H9 (cell line): ENCODE results near the gene PRG2. TPM values are rescaled to one million over a fixed set of nuclear protein-coding genes. Genes with fewer than 3 reads are reported as not detected.

Experiments used
- DNase-seq: peaks from one replicate; pipeline ENCODE4 v3.0.0-alpha.2; 2017
- H2AFZ ChIP-seq: one replicate; pipeline ENCODE4 v1.6.1; 2013; ENCODE audit warnings: mild to moderate bottlenecking, low read length, control low read depth, moderate library complexity
- H2AK5ac ChIP-seq: 2 replicates; pipeline ENCODE4 v1.6.1; 2013; ENCODE audit warnings: low read length, control low read depth, mixed read lengths; ENCODE audit not compliant: insufficient read length
- H2BK120ac ChIP-seq: one replicate; pipeline ENCODE4 v1.6.1; 2013; ENCODE audit warnings: low read depth, mild to moderate bottlenecking, low read length, control low read depth, inconsistent platforms; ENCODE audit not compliant: poor library complexity, severe bottlenecking
- H2BK12ac ChIP-seq: 2 replicates; pipeline ENCODE4 v1.6.1; 2013; ENCODE audit warnings: low read length, control low read depth, mixed read lengths, low read depth; ENCODE audit not compliant: insufficient read length
- H2BK15ac ChIP-seq: 2 replicates; pipeline ENCODE4 v1.6.1; 2013; ENCODE audit warnings: low read depth, low read length, control low read depth
- H2BK20ac ChIP-seq: one replicate; pipeline ENCODE4 v1.6.1; 2013; ENCODE audit warnings: low read depth, mild to moderate bottlenecking, low read length, control low read depth, inconsistent platforms; ENCODE audit not compliant: poor library complexity, severe bottlenecking
- H2BK5ac ChIP-seq: 2 replicates; pipeline ENCODE4 v1.6.1; 2013; ENCODE audit warnings: low read length, control low read depth, mixed read lengths; ENCODE audit not compliant: insufficient read length
- H3K14ac ChIP-seq: 2 replicates; pipeline ENCODE4 v1.6.1; 2013; ENCODE audit warnings: low read length, control low read depth; ENCODE audit not compliant: insufficient read depth
- H3K18ac ChIP-seq: 2 replicates; pipeline ENCODE4 v1.6.1; 2013; ENCODE audit warnings: low read depth, mild to moderate bottlenecking, mixed read lengths, low read length, control low read depth; ENCODE audit not compliant: insufficient read length
- H3K23ac ChIP-seq: 2 replicates; pipeline ENCODE4 v1.6.1; 2013; ENCODE audit warnings: low read length, control low read depth, mixed read lengths, low read depth; ENCODE audit not compliant: insufficient read length
- H3K23me2 ChIP-seq: 2 replicates; pipeline ENCODE4 v1.6.1; 2013; ENCODE audit warnings: low read depth, mild to moderate bottlenecking, mixed read lengths, low read length, control low read depth; ENCODE audit not compliant: insufficient read length, poor library complexity, severe bottlenecking
- H3K27ac ChIP-seq: 2 replicates; pipeline ENCODE4 v1.5.1; 2013; ENCODE audit warnings: low read length, control low read depth, mixed read lengths, low read depth; ENCODE audit not compliant: insufficient read length
- H3K27me3 ChIP-seq: 2 replicates; pipeline ENCODE4 v1.6.1; 2013; ENCODE audit warnings: low read length, control low read depth, inconsistent platforms; ENCODE audit not compliant: insufficient read depth
- H3K4ac ChIP-seq: 2 replicates; pipeline ENCODE4 v1.6.1; 2013; ENCODE audit warnings: low read depth, mild to moderate bottlenecking, control low read depth, inconsistent platforms, low read length, moderate library complexity
- H3K4me1 ChIP-seq: 2 replicates; pipeline ENCODE4 v1.6.1; 2013; ENCODE audit warnings: low read length, control low read depth, inconsistent platforms; ENCODE audit not compliant: insufficient read depth
- H3K4me2 ChIP-seq: 2 replicates; pipeline ENCODE4 v1.6.1; 2013; ENCODE audit warnings: low read length, control low read depth, mixed read lengths; ENCODE audit not compliant: insufficient read length, insufficient read depth
- H3K56ac ChIP-seq: 2 replicates; pipeline ENCODE4 v1.6.1; 2013; ENCODE audit warnings: low read depth, mild to moderate bottlenecking, mixed read lengths, low read length, control low read depth; ENCODE audit not compliant: insufficient read length
- H3K79me1 ChIP-seq: 2 replicates; pipeline ENCODE4 v1.6.1; 2013; ENCODE audit warnings: low read depth, mild to moderate bottlenecking, moderate library complexity, low read length, control low read depth, inconsistent platforms; ENCODE audit not compliant: insufficient read depth, poor library complexity, severe bottlenecking
- H3K79me2 ChIP-seq: 2 replicates; pipeline ENCODE4 v1.6.1; 2013; ENCODE audit warnings: low read length, control low read depth, inconsistent platforms; ENCODE audit not compliant: insufficient read depth
- H3K9ac ChIP-seq: 2 replicates; pipeline ENCODE4 v1.6.1; 2013; ENCODE audit warnings: low read length, control low read depth, mixed read lengths; ENCODE audit not compliant: insufficient read length; ENCODE audit errors: extremely low read depth
- H3K9me3 ChIP-seq: one replicate; pipeline ENCODE4 v1.6.1; 2013; ENCODE audit warnings: low read depth, low read length, inconsistent platforms; ENCODE audit not compliant: control insufficient read depth
- H3T11ph ChIP-seq: one replicate; pipeline ENCODE4 v1.6.1; 2013; ENCODE audit warnings: mild to moderate bottlenecking, low read length, control low read depth, inconsistent platforms
- H4K20me1 ChIP-seq: one replicate; pipeline ENCODE4 v1.6.1; 2013; ENCODE audit not compliant: control insufficient read depth, insufficient read length, insufficient read depth
- H4K5ac ChIP-seq: 2 replicates; pipeline ENCODE4 v1.6.1; 2013; ENCODE audit warnings: low read depth, mild to moderate bottlenecking, mixed read lengths, low read length, control low read depth; ENCODE audit not compliant: insufficient read length
- H4K8ac ChIP-seq: replicated peaks from 2 replicates; pipeline ENCODE4 v1.6.1; 2013; ENCODE audit warnings: low read length, control low read depth, mixed read lengths, low read depth; ENCODE audit not compliant: insufficient read length
- H4K91ac ChIP-seq: 2 replicates; pipeline ENCODE4 v1.6.1; 2013; ENCODE audit warnings: low read depth, mild to moderate bottlenecking, moderate library complexity, mixed read lengths, low read length, control low read depth; ENCODE audit not compliant: insufficient read length
- H3K27ac Mint-ChIP-seq, 3 experiments: 2 replicates in 2 of 3; 3 replicates in 1 of 3; pipeline ENCODE4 v1.8.0; 2020 to 2021; ENCODE audit warnings: mixed read lengths in 3 of 3, mild to moderate bottlenecking in 1 of 3, moderate library complexity in 1 of 3
- H3K27me3 Mint-ChIP-seq: 2 replicates; pipeline ENCODE4 v1.8.0; 2021; ENCODE audit warnings: low read depth, mild to moderate bottlenecking, moderate library complexity, mixed read lengths
- H3K36me3 Mint-ChIP-seq, 3 experiments: 2 replicates in 2 of 3; 3 replicates in 1 of 3; pipeline ENCODE4 v1.8.0; 2020 to 2021; ENCODE audit warnings: low read depth in 3 of 3, mixed read lengths in 3 of 3; ENCODE audit not compliant: insufficient read depth in 1 of 3
- H3K4me1 Mint-ChIP-seq, 2 experiments: 2 replicates each; pipeline ENCODE4 v1.8.0; 2020; ENCODE audit warnings: mixed read lengths in 2 of 2
- H3K4me3 Mint-ChIP-seq, 2 experiments: 2 replicates in 1 of 2; 3 replicates in 1 of 2; pipeline ENCODE4 v1.8.0; 2020 to 2021; ENCODE audit warnings: mild to moderate bottlenecking in 2 of 2, mixed read lengths in 2 of 2, moderate library complexity in 1 of 2
- H3K9me3 Mint-ChIP-seq, 2 experiments: 2 replicates in 1 of 2; 3 replicates in 1 of 2; pipeline ENCODE4 v1.8.0; 2020; ENCODE audit warnings: mild to moderate bottlenecking in 2 of 2, mixed read lengths in 2 of 2, moderate library complexity in 1 of 2
- WGBS: extraction: QIAGEN DNeasy Blood & Tissue Kit; methylation state at CpG from one replicate; pipeline ENCODE4 v1.1.7; 2013; ENCODE audit warnings: missing lambda C conversion rate, low lambda C conversion rate, mixed read lengths; ENCODE audit not compliant: insufficient read length; ENCODE audit errors: extremely low coverage; 5-methylcytosine and 5-hydroxymethylcytosine counted together
- total RNA-seq: library from RNA; stranded (reverse); gene quantifications from 2 replicates; pipeline ENCODE4 v1.2.1, GENCODE V29; 2021
- TF ChIP-seq, protein P1 (sequence below): fragments of 200-600 bp; sonication (generic); conservative IDR thresholded peaks from 3 replicates; pipeline ENCODE4 v1.8.0; 2021; ENCODE audit warnings: antibody characterized with exemption, mild to moderate bottlenecking

The PRG2 gene
- total RNA-seq, 1 experiment from 2014 or later: not detected

DNA sequence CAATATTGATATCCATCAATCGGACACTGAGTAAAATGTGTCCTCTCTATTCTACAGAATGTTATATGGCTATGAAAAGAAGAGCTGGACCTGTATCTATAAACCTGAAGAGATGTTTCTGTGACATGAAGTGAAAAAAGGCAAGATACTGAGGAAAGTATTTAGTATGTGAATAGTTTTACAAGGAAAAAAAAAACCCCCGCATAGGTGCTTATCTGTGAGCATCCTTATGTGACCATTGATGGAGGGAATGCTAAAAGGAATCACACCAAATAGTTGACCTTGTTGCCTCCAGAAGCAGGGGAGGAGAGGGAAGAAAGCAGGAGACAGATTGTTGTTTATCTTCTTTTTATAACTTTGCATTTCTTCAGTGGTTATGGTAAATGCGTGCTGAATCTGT is 661 bp upstream of the PRG2 start:
- Histone ChIP-seq H3K56ac (no peak overlapping the region), H3K79me2 (no peaks in the 10 kb centered on the region), H4K8ac (no peak overlapping the region), H3K23me2 (no peaks in the 10 kb centered on the region), H2BK5ac (no peak overlapping the region), H2AK5ac (no peak overlapping the region), H3T11ph (no peak overlapping the region), H3K4ac (no peak overlapping the region), H3K9me3 (no peaks in the 10 kb centered on the region), H3K79me1 (no peaks in the 10 kb centered on the region), H3K9ac (no peak overlapping the region), H3K27ac (no peak overlapping the region), H3K27me3 (no peaks in the 10 kb centered on the region; the same call in 1 of the 2 replicates), H2BK20ac (no peak overlapping the region), H3K14ac (no peak overlapping the region), H4K91ac (no peak overlapping the region), H2AFZ (no peak overlapping the region), H3K18ac (no peak overlapping the region), H3K4me2 (no peak overlapping the region), H2BK12ac (no peak overlapping the region), H2BK120ac (no peak overlapping the region), H4K20me1 (no peaks in the 10 kb centered on the region), H4K5ac (no peak overlapping the region), H2BK15ac (no peak overlapping the region), H3K23ac (no peak overlapping the region), H3K4me1 (no peaks in the 10 kb centered on the region)
- WGBS: no CpG with 5 or more reads among the region's 3 CpGs
- Mint-ChIP-seq H3K27ac (no peak overlapping the region), H3K4me1 (no peaks in the 10 kb centered on the region), H3K27me3 (peaks cover 46% of the 10 kb centered on the region), H3K9me3 (no peaks in the 10 kb centered on the region), H3K4me3 (no peak overlapping the region), H3K36me3 (no peaks in the 10 kb centered on the region)
- TF ChIP-seq, protein P1, sequence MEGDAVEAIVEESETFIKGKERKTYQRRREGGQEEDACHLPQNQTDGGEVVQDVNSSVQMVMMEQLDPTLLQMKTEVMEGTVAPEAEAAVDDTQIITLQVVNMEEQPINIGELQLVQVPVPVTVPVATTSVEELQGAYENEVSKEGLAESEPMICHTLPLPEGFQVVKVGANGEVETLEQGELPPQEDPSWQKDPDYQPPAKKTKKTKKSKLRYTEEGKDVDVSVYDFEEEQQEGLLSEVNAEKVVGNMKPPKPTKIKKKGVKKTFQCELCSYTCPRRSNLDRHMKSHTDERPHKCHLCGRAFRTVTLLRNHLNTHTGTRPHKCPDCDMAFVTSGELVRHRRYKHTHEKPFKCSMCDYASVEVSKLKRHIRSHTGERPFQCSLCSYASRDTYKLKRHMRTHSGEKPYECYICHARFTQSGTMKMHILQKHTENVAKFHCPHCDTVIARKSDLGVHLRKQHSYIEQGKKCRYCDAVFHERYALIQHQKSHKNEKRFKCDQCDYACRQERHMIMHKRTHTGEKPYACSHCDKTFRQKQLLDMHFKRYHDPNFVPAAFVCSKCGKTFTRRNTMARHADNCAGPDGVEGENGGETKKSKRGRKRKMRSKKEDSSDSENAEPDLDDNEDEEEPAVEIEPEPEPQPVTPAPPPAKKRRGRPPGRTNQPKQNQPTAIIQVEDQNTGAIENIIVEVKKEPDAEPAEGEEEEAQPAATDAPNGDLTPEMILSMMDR: no peak
- DNase-seq: no peak
